Esophagus squamous epithelium (tissue), 5 donors: ENCODE data around the gene GYS1. TPM values are rescaled to one million over a fixed set of nuclear protein-coding genes. Genes with fewer than 3 reads are reported as not detected.

ENCODE experiments used
- DNase-seq: peaks from one replicate; lab custom pipeline; 2025; lab: John Stamatoyannopoulos, UW
- H3K27ac ChIP-seq, 4 donors: fragments of 200-600 bp; sonication (generic); one replicate each; pipeline ENCODE4 v1.5.1; 2016 to 2019; ENCODE audit warnings: mild to moderate bottlenecking in 1 of 4
- H3K27me3 ChIP-seq, 4 donors: fragments of 200-600 bp; sonication (generic); 1 replicate in 3 of 4; 2 replicates in 1 of 4; pipeline versions ENCODE4 v1.5.1 to v1.6.0; 2017 to 2021; ENCODE audit warnings: antibody characterized with exemption in 1 of 4
- H3K36me3 ChIP-seq, 3 donors: fragments of 200-600 bp; sonication (generic); one replicate each; pipeline ENCODE4 v1.5.1; 2016 to 2019
- H3K4me1 ChIP-seq, 3 donors: fragments of 200-600 bp; sonication (generic); one replicate each; pipeline ENCODE4 v1.5.1; 2017 to 2019
- H3K4me3 ChIP-seq, 4 donors: fragments of 200-600 bp; sonication (generic); 1 replicate in 3 of 4; 2 replicates in 1 of 4; pipeline ENCODE4 v1.5.1; 2016 to 2019; ENCODE audit warnings: mild to moderate bottlenecking in 2 of 4, moderate library complexity in 1 of 4
- H3K9me3 ChIP-seq, 3 donors: fragments of 200-600 bp; sonication (generic); one replicate each; pipeline ENCODE4 v1.5.1; 2016 to 2019
- CTCF ChIP-seq, 6 experiments: fragments of 450-650 bp in 4 of 6; fragments of 200-600 bp in 2 of 6; sonication (generic) in 2 of 6; IDR thresholded peaks; one replicate each; pipeline ENCODE4 v1.5.1; 2016 to 2019; ENCODE audit warnings: antibody characterized with exemption in 6 of 6, mild to moderate bottlenecking in 4 of 6, moderate library complexity in 4 of 6
- POLR2A ChIP-seq, 4 donors: fragments of 450-650 bp; IDR thresholded peaks; one replicate each; pipeline ENCODE4 v1.6.1; 2017; ENCODE audit warnings: antibody characterized with exemption in 4 of 4, mild to moderate bottlenecking in 4 of 4, moderate library complexity in 3 of 4
- WGBS, 2 donors: methylation state at CpG; one replicate each; pipeline ENCODE4 v1.1.5; 2018; 5-methylcytosine and 5-hydroxymethylcytosine counted together
- intact Hi-C: fragments of 100-400 bp; cut with DNase I; formaldehyde crosslinking; loops from one replicate; pipeline ENCODE4 v1.15.0; 2022
- total RNA-seq, 4 donors: library from RNA; depleted of rRNA; stranded (reverse); fragments of >200 nt; gene quantifications; one replicate each; pipeline ENCODE4 v1.1.0, GENCODE V29; 2016
- donor health status: DM: yes; HTN: yes; CAD: no.

Gene GYS1
- total RNA-seq, 4 donors from 2014 or later, result 30.6 to 47.6 (median 39.5) TPM

GRCh38 chr19:48991011-48991609, 2.0 kb downstream of the GYS1 start:
- WGBS, 2 donors, result 79 to 88% methylated on average over 8 to 12 of the region's 22 CpGs
- Histone ChIP-seq H3K36me3 (peaks cover 12 to 53% (median 13%) of the 10 kb centered on the region in 3 donors), H3K27me3 (no peaks in the 10 kb centered on the region), H3K9me3 (no peaks in the 10 kb centered on the region), H3K27ac (peak overlapping the region; percentile 90 to 97 (median 97)), H3K4me1 (peaks cover 31 to 51% (median 32%) of the 10 kb centered on the region in 3 donors), H3K4me3 (peak overlapping the region in 2 of 4 donors; percentile 73 to 83)
- DNase-seq, result no peak
- TF ChIP-seq CTCF (IDR thresholded peaks at IDR 0.05) (no peak), POLR2A (IDR thresholded peaks at IDR 0.05) (no peak)
- intact Hi-C loops, result no loop called here

GRCh38 chr19:48990400-48990799, 2.7 kb downstream of the GYS1 start:
- peak overlapping the region in 3 of 4 donors; percentile 36 to 97 (median 69) for H3K27ac ChIP-seq
- no peak for DNase-seq
- 67 to 72% methylated on average over 4 of the region's 4 CpGs for WGBS, 2 donors
- H3K27me3 ChIP-seq, result no peaks in the 10 kb centered on the region
- H3K4me3 ChIP-seq, result no peak overlapping the region
- peaks cover 12 to 60% (median 20%) of the 10 kb centered on the region in 3 donors for H3K36me3 ChIP-seq
- no peaks in the 10 kb centered on the region for H3K9me3 ChIP-seq
- intact Hi-C loops, result no loop called here
- no peak for TF ChIP-seq POLR2A (IDR thresholded peaks at IDR 0.05)
- no peak for TF ChIP-seq CTCF (IDR thresholded peaks at IDR 0.05)
- H3K4me1 ChIP-seq, result peaks cover 31 to 48% (median 32%) of the 10 kb centered on the region in 3 donors

GRCh38 chr19:48989701-48990291, 3.3 kb downstream of the GYS1 start:
- no peak for TF ChIP-seq POLR2A (IDR thresholded peaks at IDR 0.05)
- DNase-seq, result no peak
- Histone ChIP-seq H3K27ac (peak overlapping the region in 3 of 4 donors; percentile 36 to 97 (median 69)), H3K4me1 (peaks cover 29 to 42% (median 31%) of the 10 kb centered on the region in 3 donors), H3K36me3 (peaks cover 12 to 66% (median 23%) of the 10 kb centered on the region in 3 donors), H3K4me3 (no peak overlapping the region), H3K9me3 (no peaks in the 10 kb centered on the region), H3K27me3 (no peaks in the 10 kb centered on the region)
- intact Hi-C loops, result no loop called here
- WGBS, 2 donors, result 72 to 76% methylated on average over 13 of the region's 17 CpGs

GRCh38 chr19:48988860-48989259, 4.2 kb downstream of the GYS1 start:
- Histone ChIP-seq H3K4me3 (no peak overlapping the region), H3K4me1 (peaks cover 21 to 33% (median 22%) of the 10 kb centered on the region in 3 donors), H3K27me3 (no peaks in the 10 kb centered on the region), H3K9me3 (no peaks in the 10 kb centered on the region), H3K36me3 (peaks cover 12 to 76% (median 30%) of the 10 kb centered on the region in 3 donors), H3K27ac (no peak overlapping the region)
- intact Hi-C loops, result no loop called here
- 74 to 91% methylated on average over 2 to 5 of the region's 9 CpGs for WGBS, 2 donors
- TF ChIP-seq CTCF (IDR thresholded peaks at IDR 0.05) (no peak), POLR2A (IDR thresholded peaks at IDR 0.05) (no peak)
- DNase-seq, result no peak

- intact Hi-C loops, result no loop called here
- TF ChIP-seq POLR2A (IDR thresholded peaks at IDR 0.05) (no peak), CTCF (IDR thresholded peaks at IDR 0.05) (no peak)
- H3K4me1 ChIP-seq, result peaks cover 21 to 32% (median 22%) of the 10 kb centered on the region in 3 donors
- no peak for DNase-seq
- H3K36me3 ChIP-seq, result peaks cover 12 to 82% (median 30%) of the 10 kb centered on the region in 3 donors
- H3K27me3 ChIP-seq, result no peaks in the 10 kb centered on the region
- H3K9me3 ChIP-seq, result no peaks in the 10 kb centered on the region
- H3K4me3 ChIP-seq, result no peak overlapping the region
- no peak overlapping the region for H3K27ac ChIP-seq
- WGBS, 2 donors, result 91 to 93% methylated on average over 5 to 7 of the region's 7 CpGs
Measured at GRCh38 chr19:48988286-48988685, 4.8 kb downstream of the GYS1 start.
